IMR-90 (cell line): Measurements from ENCODE around the gene SYPL1. TPM values are rescaled to one million over a fixed set of nuclear protein-coding genes. Genes with fewer than 3 reads are reported as not detected.

Source experiments
- ATAC-seq: fragments of 200-7000 bp; cut with Tn5 transposase; 2 replicates; pipeline ENCODE4 v1.9.1; 2020; ENCODE audit warnings: low read depth, mild to moderate bottlenecking, moderate library complexity
- BruUV-seq: library from RNA; stranded (reverse); fragments of 400-500 nt; replicated peaks from 2 replicates; lab custom pipeline; 2021; lab: Mats Ljungman, UMichigan
- CTCF ChIA-PET: fragments of 300-600 bp; formaldehyde crosslinking; extraction: SDS; loops from one replicate; lab custom pipeline; 2021; ENCODE audit warnings: antibody characterized with exemption; lab: Yijun Ruan, JAX
- POLR2A ChIA-PET: fragments of 300-600 bp; sonication (Branson Sonifier 250); formaldehyde crosslinking; loops from one replicate; lab custom pipeline; 2022; ENCODE audit warnings: antibody characterized with exemption; ENCODE audit not compliant: unreplicated experiment; lab: Charles Lee
- DNase-seq: peaks from one replicate; pipeline ENCODE4 v3.0.0; 2013
- H2AFZ ChIP-seq: replicated peaks from 2 replicates; pipeline ENCODE3; 2013; ENCODE audit warnings: low read length, mild to moderate bottlenecking; ENCODE audit not compliant: poor library complexity
- H2AK5ac ChIP-seq: 2 replicates; pipeline ENCODE4 v1.6.1; 2013; ENCODE audit warnings: low read depth, low read length, inconsistent platforms
- H2AK9ac ChIP-seq: replicated peaks from 2 replicates; pipeline ENCODE3; 2013; ENCODE audit warnings: mild to moderate bottlenecking, low read depth, low read length, moderate library complexity; ENCODE audit not compliant: poor library complexity
- H2BK120ac ChIP-seq: 2 replicates; pipeline ENCODE4 v1.6.1; 2013; ENCODE audit warnings: low read depth, low read length, inconsistent platforms
- H2BK15ac ChIP-seq: 3 replicates; pipeline ENCODE4 v1.6.1; 2013; ENCODE audit warnings: low read depth, low read length, inconsistent platforms
- H2BK20ac ChIP-seq: 2 replicates; pipeline ENCODE4 v1.6.1; 2013; ENCODE audit warnings: low read depth, mild to moderate bottlenecking, inconsistent platforms, low read length, moderate library complexity
- H2BK5ac ChIP-seq: 2 replicates; pipeline ENCODE4 v1.6.1; 2013; ENCODE audit warnings: mild to moderate bottlenecking, low read depth, low read length, inconsistent platforms; ENCODE audit not compliant: poor library complexity, severe bottlenecking
- H3K14ac ChIP-seq: replicated peaks from 2 replicates; pipeline ENCODE4 v1.6.1; 2013; ENCODE audit warnings: low read depth, low read length, inconsistent platforms
- H3K18ac ChIP-seq: 2 replicates; pipeline ENCODE4 v1.6.1; 2013; ENCODE audit warnings: low read depth, low read length, control low read depth
- H3K23ac ChIP-seq: 2 replicates; pipeline ENCODE4 v1.6.1; 2013; ENCODE audit warnings: low read depth, low read length, inconsistent platforms
- H3K27ac ChIP-seq: 2 replicates; pipeline ENCODE4 v1.5.1; 2013; ENCODE audit warnings: mild to moderate bottlenecking, control low read depth, low read length; ENCODE audit not compliant: insufficient read depth
- H3K27me3 ChIP-seq: 2 replicates; pipeline ENCODE4 v1.6.1; 2013; ENCODE audit warnings: low read length; ENCODE audit not compliant: control insufficient read depth, insufficient read depth
- H3K36me3 ChIP-seq: 2 replicates; pipeline ENCODE4 v1.6.1; 2013; ENCODE audit warnings: low read length, mixed read lengths; ENCODE audit not compliant: control insufficient read depth, insufficient read depth
- H3K4ac ChIP-seq: 2 replicates; pipeline ENCODE4 v1.6.1; 2013; ENCODE audit warnings: low read depth, low read length, inconsistent platforms
- H3K4me1 ChIP-seq: 2 replicates; pipeline ENCODE4 v1.6.1; 2013; ENCODE audit warnings: low read length, mixed read lengths; ENCODE audit not compliant: control insufficient read depth, insufficient read depth
- H3K4me2 ChIP-seq: 2 replicates; pipeline ENCODE4 v1.6.1; 2013; ENCODE audit warnings: low read depth, mild to moderate bottlenecking, control low read depth, low read length, moderate library complexity
- H3K4me3 ChIP-seq: 2 replicates; pipeline ENCODE4 v1.5.1; 2013; ENCODE audit warnings: low read depth, mild to moderate bottlenecking, control low read depth, low read length, moderate library complexity; ENCODE audit not compliant: insufficient read depth
- H3K56ac ChIP-seq: 2 replicates; pipeline ENCODE4 v1.6.1; 2013; ENCODE audit warnings: low read length, inconsistent platforms; ENCODE audit not compliant: insufficient read depth; ENCODE audit errors: extremely low read depth
- H3K79me1 ChIP-seq, 2 experiments: 2 replicates each; pipeline ENCODE4 v1.6.1; 2013; ENCODE audit warnings: low read length in 2 of 2, inconsistent platforms in 1 of 2, low read depth in 1 of 2
- H3K9ac ChIP-seq: 2 replicates; pipeline ENCODE4 v1.6.1; 2013; ENCODE audit warnings: low read depth, low read length, control low read depth
- H3K9me1 ChIP-seq: 2 replicates; pipeline ENCODE4 v1.6.1; 2013; ENCODE audit warnings: low read length, inconsistent platforms; ENCODE audit not compliant: insufficient read depth
- H3K9me3 ChIP-seq: 2 replicates; pipeline ENCODE4 v1.6.1; 2013; ENCODE audit warnings: low read length; ENCODE audit not compliant: control insufficient read depth, insufficient read depth
- H4K20me1 ChIP-seq: 2 replicates; pipeline ENCODE4 v1.6.1; 2013; ENCODE audit warnings: low read length, inconsistent platforms; ENCODE audit not compliant: insufficient read depth
- H4K5ac ChIP-seq: 2 replicates; pipeline ENCODE4 v1.6.1; 2013; ENCODE audit warnings: mild to moderate bottlenecking, low read depth, low read length, control low read depth
- H4K8ac ChIP-seq, 2 experiments: 2 replicates each; pipeline ENCODE4 v1.6.1; 2013; ENCODE audit warnings: low read depth in 2 of 2, low read length in 2 of 2, control low read depth in 1 of 2, inconsistent platforms in 1 of 2
- H4K91ac ChIP-seq: 2 replicates; pipeline ENCODE4 v1.6.1; 2013; ENCODE audit warnings: low read depth, low read length, inconsistent platforms; ENCODE audit not compliant: insufficient read depth
- BHLHE40 ChIP-seq: fragments of 150-350 bp; IDR thresholded peaks from 2 replicates; pipeline ENCODE4 v1.6.1; 2016; ENCODE audit warnings: mild to moderate bottlenecking, low read depth, low read length
- CEBPB ChIP-seq: IDR thresholded peaks from 2 replicates; pipeline ENCODE4 v1.6.1; 2012; ENCODE audit warnings: low read depth, low read length, improper control_type of control experiment
- CTCF ChIP-seq: conservative IDR thresholded peaks from 2 replicates; pipeline ENCODE4 v1.5.1; 2012; ENCODE audit warnings: mild to moderate bottlenecking, low read depth, low read length, improper control_type of control experiment
- MAFK ChIP-seq: IDR thresholded peaks from 2 replicates; pipeline ENCODE4 v1.6.1; 2012; ENCODE audit warnings: low read depth, low read length, improper control_type of control experiment
- NFE2L2 ChIP-seq: fragments of 150-350 bp; IDR thresholded peaks from 2 replicates; pipeline ENCODE4 v1.6.1; 2016; ENCODE audit warnings: low read depth, mild to moderate bottlenecking, low read length
- RCOR1 ChIP-seq: IDR thresholded peaks from 2 replicates; pipeline ENCODE4 v1.6.1; 2012; ENCODE audit warnings: mild to moderate bottlenecking, low read length, improper control_type of control experiment; ENCODE audit not compliant: insufficient replicate concordance
- USF2 ChIP-seq: fragments of 150-350 bp; IDR thresholded peaks from 2 replicates; pipeline ENCODE4 v1.6.1; 2017; ENCODE audit warnings: mild to moderate bottlenecking, antibody characterized with exemption, low read length, low read depth
- WGBS, 2 experiments: methylation state at CpG; one replicate each; pipeline versions ENCODE4 v1.1.5 to v1.1.7; 2013; ENCODE audit warnings: missing lambda C conversion rate in 2 of 2; ENCODE audit not compliant: insufficient read length in 1 of 2; ENCODE audit errors: extremely low coverage in 2 of 2; 5-methylcytosine and 5-hydroxymethylcytosine counted together
- dilution Hi-C: fragments of 300-500 bp; cut with HindIII; formaldehyde crosslinking; loops from one replicate; pipeline ENCODE4 v1.14.3; 2018; ENCODE audit warnings: low sequenced_read_pairs; ENCODE audit not compliant: unreplicated experiment
- in situ Hi-C: fragments of 300-500 bp; cut with MboI; formaldehyde crosslinking; loops from 3 replicates; pipeline ENCODE4 v1.14.3; 2019; ENCODE audit warnings: low sequenced_read_pairs, inconsistent platforms, mixed read lengths
- intact Hi-C: fragments of 100-400 bp; cut with micrococcal nuclease; formaldehyde crosslinking; loops from 2 replicates; pipeline ENCODE4 v1.10.0; 2022
- polyA plus RNA-seq, 3 experiments: library from polyadenylated mRNA; depleted of rRNA; stranded (reverse); fragments of >200 nt; gene quantifications; 2 replicates each; pipeline ENCODE4 v1.2.3, GENCODE V29; 2012; ENCODE audit warnings: low replicate concordance in 1 of 3
- total RNA-seq: library from RNA; depleted of rRNA; stranded (reverse); fragments of >200 nt; gene quantifications from 2 replicates; pipeline ENCODE4 v1.2.3, GENCODE V29; 2012

The SYPL1 gene
- total and polyA plus RNA-seq, 2 of the 4 experiments (the other 2 are of a cell fraction) = 19.0 to 45.0 TPM

- TF ChIP-seq MAFK = no peak
- TF ChIP-seq NFE2L2 = no peak
- TF ChIP-seq RCOR1 = no peak
- no peak for TF ChIP-seq BHLHE40
- TF ChIP-seq USF2 = no peak
- no peak for TF ChIP-seq CTCF
- no peak for TF ChIP-seq CEBPB
- no peak overlapping the region for H2AK5ac ChIP-seq
- H3K79me1 ChIP-seq = no peaks in the 10 kb centered on the region
- in situ Hi-C loops = no loop called here
- WGBS, 2 experiments = 94% methylated on average over 3 of the region's 9 CpGs; no CpG with 5 or more reads in 1 of the 2 experiments
- no peak overlapping the region for H2AFZ ChIP-seq
- no peak overlapping the region for H3K4ac ChIP-seq
- H3K14ac ChIP-seq = no peak overlapping the region
- no peak overlapping the region for H3K9ac ChIP-seq
- no peak overlapping the region for H2BK5ac ChIP-seq
- no peak overlapping the region for H3K4me2 ChIP-seq
- no peaks in the 10 kb centered on the region for H4K20me1 ChIP-seq
- POLR2A ChIA-PET = no interaction called here
- H2AK9ac ChIP-seq = no peak overlapping the region
- no peak overlapping the region for H2BK120ac ChIP-seq
- no peaks in the 10 kb centered on the region; the same call in 1 of the 2 replicates for H3K9me1 ChIP-seq
- H4K5ac ChIP-seq = no peak overlapping the region
- H3K27ac ChIP-seq = no peak overlapping the region
- CTCF ChIA-PET = no interaction called here
- DNase-seq (no peak), ATAC-seq (no peak)
- H4K8ac ChIP-seq = no peak overlapping the region
- H3K18ac ChIP-seq = no peak overlapping the region
- H3K9me3 ChIP-seq = no peaks in the 10 kb centered on the region
- H3K56ac ChIP-seq = no peak overlapping the region
- no peak overlapping the region for H2BK15ac ChIP-seq
- H3K36me3 ChIP-seq = no peaks in the 10 kb centered on the region
- dilution Hi-C loops = no loop called here
- no peak overlapping the region for H3K23ac ChIP-seq
- no peak overlapping the region for H2BK20ac ChIP-seq
- intact Hi-C loops = no loop called here
- no TSS peak for BruUV-seq
- peaks cover 9% of the 10 kb centered on the region for H3K27me3 ChIP-seq
- no peak overlapping the region for H3K4me3 ChIP-seq
- H4K91ac ChIP-seq = no peak overlapping the region
- no peaks in the 10 kb centered on the region for H3K4me1 ChIP-seq
These were observed 40.6 kb downstream of the SYPL1 start for GRCh38 chr7:106071356-106071998.
